Erythroblast (primary cell): Measurements from ENCODE around the gene ITGAE.

ENCODE experiments used
- GATA1 ChIP-seq: IDR thresholded peaks from 2 replicates; pipeline ENCODE4 v1.6.1; 2011; ENCODE audit warnings: low read depth, mild to moderate bottlenecking, control low read depth, low read length, moderate library complexity
- POLR2A ChIP-seq: IDR thresholded peaks from 2 replicates; pipeline ENCODE4 v1.6.1; 2011; ENCODE audit warnings: mild to moderate bottlenecking, low read length

DNA sequence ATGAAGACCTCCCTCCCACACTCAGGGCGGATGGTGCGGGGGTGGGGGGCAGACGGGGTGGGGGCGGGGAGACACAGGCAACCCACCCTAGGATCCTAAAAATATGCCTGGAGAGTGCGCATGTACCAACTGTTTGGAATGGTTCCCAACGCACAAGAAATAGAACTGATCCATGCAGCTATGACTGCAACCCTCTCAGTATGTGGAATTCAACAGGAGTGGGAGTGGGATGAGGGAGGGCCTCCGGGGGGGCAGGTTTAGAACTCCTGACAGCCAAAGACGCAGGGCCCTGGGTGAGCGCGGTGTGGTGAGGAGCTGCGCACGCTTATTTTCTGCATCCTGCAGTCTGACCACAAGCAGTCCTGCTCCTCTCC lies 103.9 kb downstream of the ITGAE start:
- TF ChIP-seq POLR2A (no peak), GATA1 (no peak)
